GM18520 (cell line): ENCODE data around the gene CEACAM8.
"Not testable (repeated sequence)": the region's sequence is repeated elsewhere in the genome, so short reads cannot be mapped to it uniquely, and the experiment has no call there.

Experiments
- ATAC-seq: cut with Tn5 transposase; IDR thresholded peaks from one replicate; pipeline ENCODE4 v1.9.1; 2021; ENCODE audit not compliant: unreplicated experiment

CEACAM8 gene

DNA sequence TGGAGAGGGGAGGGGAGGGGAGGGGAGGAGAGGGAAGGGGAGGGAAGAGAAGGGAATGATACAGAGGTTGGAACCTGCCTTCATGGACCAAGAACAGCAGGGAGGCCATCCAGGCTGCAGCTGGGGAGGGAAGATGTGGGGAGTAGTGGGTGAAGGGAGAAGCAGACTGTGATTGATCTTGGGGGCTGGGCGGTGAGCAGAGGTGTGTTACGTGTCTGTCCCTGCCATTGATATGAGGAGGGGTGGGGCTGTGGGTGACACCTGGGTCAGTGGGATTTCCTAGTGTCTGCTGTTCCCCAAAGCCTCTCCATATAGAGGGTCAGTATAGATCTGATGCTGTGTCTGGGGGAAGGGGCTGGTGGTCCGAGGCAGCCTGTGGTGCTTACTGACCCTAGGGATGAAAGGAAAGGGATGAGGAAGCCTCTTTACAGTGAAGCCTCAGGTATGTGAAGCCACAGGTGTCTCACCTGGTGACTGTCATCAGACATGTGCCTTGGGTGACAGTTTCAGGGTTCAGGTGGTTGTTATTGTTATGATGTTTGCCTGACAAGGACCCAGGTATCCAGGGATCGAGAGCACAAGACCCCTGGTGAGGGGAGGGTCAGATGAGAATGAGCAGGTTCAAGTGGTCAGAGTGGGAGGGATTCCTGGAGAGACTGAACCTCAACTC lies 47.8 kb downstream of the CEACAM8 start:
- no peak for ATAC-seq

- no peak for ATAC-seq
Observed at GRCh38 chr19:42544146-42544545, 50.6 kb downstream of the CEACAM8 start.

DNA sequence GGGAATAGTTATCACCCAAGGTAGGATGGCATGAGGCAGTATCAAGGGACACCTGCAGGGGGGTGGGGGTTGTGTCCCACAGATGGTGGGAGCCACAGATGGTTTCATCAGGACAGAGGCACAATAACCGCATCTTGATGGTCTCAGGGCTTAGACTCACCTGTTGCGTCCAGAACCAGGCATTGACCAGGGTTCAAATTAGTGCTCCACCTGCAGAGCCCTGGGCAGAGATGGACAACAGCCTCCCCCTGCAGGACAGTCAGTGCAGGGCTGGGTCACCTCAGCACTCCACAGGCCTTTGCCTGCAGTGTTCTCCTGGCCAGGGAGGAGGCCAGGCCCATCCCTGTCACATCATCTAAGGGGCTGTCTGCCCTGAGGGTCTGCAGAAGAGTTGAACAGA lies 51.9 kb downstream of the CEACAM8 start:
- ATAC-seq: no peak

DNA sequence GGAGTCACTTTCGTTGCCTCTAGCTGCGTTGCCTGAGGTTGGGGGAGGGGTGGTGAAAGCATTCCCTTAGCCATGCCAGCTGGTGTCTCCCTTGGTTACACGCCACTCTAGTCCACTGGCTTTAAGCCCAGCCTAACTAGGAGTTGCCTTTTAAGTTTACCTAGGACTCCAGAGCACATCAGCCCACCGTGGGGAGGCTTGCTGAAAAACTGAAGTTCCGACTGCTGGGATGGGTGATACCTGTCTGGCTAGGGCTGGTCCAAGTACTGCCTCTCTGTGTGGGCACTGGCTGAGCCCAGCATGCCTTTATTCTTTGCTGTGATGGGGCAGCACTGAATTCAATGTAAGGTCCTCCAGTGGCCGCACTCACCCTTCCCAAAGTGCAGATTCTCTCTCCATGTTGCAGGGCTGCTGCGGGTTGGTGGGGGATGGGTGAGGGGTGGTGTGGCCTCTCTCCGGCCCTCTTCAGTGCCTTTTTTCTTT lies 54.6 kb downstream of the CEACAM8 start:
- ATAC-seq: no peak

GRCh38 chr19:42538841-42539709 lies 55.6 kb downstream of the CEACAM8 start:
- no peak for ATAC-seq

GRCh38 chr19:42535276-42535675 lies 59.4 kb downstream of the CEACAM8 start:
- ATAC-seq: not testable (repeated sequence)

DNA sequence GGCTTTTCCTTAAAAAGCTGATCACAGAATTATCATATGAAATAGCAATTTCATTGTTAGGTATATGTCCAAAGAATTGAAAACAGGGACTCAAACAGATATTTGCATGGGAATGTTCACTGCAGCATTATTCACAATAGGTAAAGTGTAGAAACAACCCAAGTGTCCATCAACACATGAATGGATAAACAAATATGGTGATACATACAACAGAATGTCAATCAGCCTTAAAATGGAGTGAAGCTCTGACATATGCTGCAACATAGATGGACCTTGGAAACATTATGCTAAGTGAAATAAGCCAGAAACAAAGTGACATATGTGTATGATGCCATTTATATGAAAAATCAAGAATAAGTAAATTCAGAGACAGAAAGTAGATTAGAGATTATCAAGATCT lies 60.3 kb downstream of the CEACAM8 start:
- ATAC-seq: no peak

- ATAC-seq: no peak
Observed at GRCh38 chr19:42532891-42533290, 61.8 kb downstream of the CEACAM8 start.

GRCh38 chr19:42531313-42531712 lies 63.4 kb downstream of the CEACAM8 start:
- no peak for ATAC-seq
